AG10803 (cell line): ENCODE results near the gene RPTOR.

ENCODE experiments used
- DNase-seq: peaks from one replicate; pipeline ENCODE4 v3.0.0; 2010; ENCODE audit warnings: low read depth
- H3K4me3 ChIP-seq: 2 replicates; pipeline ENCODE4 v1.5.1; 2011; ENCODE audit warnings: mild to moderate bottlenecking, low read length, control low read depth
- TF ChIP-seq, protein P1 (sequence below): conservative IDR thresholded peaks from 2 replicates; pipeline ENCODE4 v1.5.1; 2011; ENCODE audit warnings: mild to moderate bottlenecking, low read length, control low read depth, inconsistent platforms

Gene RPTOR

DNA sequence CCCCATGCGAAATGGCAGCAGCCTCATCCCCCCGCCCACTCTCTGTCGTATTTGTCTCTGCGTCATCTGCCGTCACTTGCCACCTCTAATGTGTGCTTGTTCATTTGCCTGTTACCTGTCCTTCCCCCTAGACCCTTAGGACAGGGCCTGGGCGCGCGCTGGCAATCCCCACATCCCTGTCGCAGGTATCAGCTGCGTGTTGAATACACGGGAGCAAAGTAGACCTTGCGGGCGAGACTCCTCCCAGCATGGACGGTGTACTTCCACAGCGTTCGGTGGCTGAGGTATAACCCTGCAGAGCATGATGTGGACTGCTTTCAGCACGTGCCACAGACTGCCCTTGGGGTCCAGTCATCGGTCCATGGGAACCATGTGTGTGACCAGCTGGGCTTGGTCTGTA is 276.9 kb downstream of the RPTOR start:
- H3K4me3 ChIP-seq: no peak overlapping the region
- TF ChIP-seq, protein P1, sequence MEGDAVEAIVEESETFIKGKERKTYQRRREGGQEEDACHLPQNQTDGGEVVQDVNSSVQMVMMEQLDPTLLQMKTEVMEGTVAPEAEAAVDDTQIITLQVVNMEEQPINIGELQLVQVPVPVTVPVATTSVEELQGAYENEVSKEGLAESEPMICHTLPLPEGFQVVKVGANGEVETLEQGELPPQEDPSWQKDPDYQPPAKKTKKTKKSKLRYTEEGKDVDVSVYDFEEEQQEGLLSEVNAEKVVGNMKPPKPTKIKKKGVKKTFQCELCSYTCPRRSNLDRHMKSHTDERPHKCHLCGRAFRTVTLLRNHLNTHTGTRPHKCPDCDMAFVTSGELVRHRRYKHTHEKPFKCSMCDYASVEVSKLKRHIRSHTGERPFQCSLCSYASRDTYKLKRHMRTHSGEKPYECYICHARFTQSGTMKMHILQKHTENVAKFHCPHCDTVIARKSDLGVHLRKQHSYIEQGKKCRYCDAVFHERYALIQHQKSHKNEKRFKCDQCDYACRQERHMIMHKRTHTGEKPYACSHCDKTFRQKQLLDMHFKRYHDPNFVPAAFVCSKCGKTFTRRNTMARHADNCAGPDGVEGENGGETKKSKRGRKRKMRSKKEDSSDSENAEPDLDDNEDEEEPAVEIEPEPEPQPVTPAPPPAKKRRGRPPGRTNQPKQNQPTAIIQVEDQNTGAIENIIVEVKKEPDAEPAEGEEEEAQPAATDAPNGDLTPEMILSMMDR: no peak
- DNase-seq: no peak

DNA sequence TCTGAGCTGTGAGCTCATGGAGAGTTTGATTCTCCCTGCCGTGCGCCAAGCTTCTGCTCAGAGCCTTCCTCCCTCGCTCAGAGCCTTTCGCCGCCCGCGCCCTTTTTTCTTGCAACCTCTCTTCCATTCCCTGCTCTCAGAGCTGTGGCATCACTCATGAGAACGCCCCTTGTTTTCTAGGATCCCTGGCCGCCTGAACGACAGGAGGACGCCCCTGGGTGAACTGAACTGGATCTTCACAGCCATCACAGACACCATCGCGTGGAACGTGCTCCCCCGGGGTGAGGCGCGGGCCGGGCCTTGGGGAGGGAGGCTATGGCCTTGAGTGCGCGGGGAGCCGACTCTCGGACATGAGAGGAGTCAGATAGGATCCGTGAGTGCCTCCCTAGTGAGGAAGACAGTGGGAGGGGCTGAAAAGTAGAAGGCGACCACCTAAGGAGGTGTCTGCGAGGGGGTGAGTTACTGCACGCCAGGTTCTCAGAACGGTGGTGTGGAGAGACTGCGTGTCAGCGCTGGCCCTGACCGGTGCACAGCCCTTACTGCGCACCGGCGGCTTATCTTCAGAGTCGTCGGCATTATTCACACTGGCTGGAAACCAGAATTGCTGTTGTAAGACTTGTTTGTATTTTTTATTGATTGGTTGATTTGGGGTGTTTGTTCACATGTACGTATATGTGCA is 277.5 kb downstream of the RPTOR start:
- DNase-seq: no peak
- no peak overlapping the region for H3K4me3 ChIP-seq
- TF ChIP-seq, protein P1: no peak

DNA sequence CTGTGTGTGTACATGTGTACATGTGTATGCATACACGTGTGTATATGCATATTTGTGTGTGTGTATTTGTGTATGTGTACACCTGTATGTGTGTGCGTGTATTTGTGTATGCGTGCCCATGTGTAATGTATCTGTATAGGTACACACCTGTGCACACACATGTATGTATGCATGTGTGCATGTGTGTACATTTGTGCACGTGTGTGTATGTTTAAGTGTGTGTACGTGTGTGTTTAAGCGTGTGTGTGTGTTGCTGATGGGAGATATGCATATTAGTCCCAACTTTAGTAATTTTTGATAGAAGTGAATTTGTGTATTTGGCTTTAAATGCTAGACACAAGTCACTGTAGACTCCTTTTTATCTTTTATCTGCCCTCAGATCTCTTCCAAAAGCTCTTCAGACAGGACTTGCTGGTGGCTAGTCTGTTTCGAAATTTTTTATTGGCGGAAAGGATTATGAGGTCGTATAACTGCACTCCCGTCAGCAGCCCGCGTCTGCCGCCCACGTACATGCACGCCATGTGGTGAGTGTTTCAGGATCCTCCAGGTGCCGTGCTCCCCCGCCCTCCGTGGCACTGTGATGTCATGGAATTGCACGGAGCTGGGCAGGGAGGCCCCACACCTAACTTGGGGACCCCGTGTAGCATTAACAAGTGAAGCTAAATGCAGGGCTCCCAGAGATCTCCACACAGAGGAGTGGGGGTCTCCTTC is 278.2 kb downstream of the RPTOR start:
- no peak overlapping the region for H3K4me3 ChIP-seq
- TF ChIP-seq, protein P1: no peak
- DNase-seq: no peak

DNA sequence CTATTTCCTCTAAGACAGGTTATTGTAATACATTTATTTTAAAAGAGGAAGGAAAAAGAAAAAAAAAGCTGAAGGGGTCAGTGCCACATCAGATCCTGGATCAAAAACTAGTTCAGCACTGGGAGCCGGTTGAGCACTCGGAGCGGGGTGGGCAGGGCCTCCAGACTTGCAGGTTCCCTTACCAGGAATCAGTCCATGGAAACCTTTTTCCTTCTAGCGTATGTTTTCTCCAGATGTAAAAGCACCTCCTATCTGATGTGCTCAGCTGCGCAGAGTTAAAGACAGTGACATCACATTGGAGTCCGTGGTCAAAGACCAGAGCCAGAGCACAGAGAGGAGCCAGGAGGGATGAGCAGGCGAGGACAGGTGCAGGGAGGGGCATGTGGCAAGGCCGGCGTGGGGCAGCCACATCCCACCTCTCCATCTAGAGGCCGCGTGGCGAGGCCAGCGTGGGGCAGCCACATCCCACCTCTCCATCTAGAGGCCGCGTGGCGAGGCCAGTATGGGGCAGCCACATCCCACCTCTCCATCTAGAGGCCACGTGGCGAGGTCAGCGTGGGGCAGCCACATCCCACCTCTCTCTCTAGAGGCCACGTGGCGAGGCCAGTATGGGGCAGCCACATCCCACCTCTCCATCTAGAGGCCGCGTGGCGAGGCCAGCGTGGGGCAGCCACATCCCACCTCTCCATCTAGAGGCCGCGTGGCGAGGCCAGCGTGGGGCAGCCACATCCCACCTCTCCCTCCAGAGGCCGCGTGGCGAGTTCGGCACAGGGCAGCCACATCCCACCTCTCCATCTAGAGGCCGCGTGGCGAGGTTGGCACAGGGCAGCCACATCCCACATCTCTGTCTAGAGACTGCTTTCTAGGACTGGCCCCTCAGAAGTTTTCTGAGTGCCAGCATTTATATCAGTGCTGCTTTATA is 280.2 kb downstream of the RPTOR start:
- H3K4me3 ChIP-seq: no peak overlapping the region
- DNase-seq: no peak
- TF ChIP-seq, protein P1: no peak

DNA sequence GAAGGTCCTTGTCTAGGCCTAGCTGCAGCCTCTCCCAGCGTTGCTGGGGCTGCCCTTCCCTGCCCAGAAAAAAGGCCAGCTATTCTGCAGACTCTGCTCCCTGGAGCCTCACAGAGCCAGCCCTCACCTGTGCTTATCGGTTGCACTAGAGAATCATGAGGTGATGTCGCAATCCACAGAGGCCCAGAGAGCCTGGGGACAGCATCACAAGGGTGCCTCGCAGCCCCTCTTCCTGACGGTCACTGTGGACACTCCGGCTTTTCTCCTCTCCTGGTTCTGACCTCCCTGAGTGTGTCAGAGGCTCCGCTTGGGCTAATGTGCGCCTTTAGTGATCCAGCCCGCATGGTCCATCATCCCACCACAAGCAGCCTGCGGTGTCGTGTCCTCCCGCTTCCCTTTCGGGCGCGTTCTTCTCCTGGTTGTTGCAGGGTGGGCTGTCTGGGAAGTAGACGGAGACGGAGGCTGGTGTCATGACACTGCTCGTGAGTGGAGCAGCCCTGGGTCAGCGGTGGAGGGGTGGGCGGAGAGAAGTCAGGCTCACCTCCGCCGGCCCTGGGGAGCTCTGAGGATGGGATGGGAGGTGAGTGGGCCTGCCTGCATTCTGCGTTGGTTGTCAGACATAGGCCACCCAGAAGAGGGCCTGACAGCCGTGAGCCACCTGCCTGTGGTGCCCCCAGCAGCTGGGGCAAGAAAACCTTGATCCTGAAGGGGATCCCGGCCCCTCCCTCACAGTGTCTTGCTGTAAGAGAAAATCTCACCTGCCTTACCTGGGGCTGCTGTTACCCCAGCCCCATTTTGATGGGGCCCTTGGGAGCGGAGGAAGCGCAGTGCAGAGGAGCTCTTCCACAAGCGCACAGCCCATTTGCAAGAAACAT is 281.1 kb downstream of the RPTOR start:
- TF ChIP-seq, protein P1: no peak
- no peak overlapping the region for H3K4me3 ChIP-seq
- no peak for DNase-seq

DNA sequence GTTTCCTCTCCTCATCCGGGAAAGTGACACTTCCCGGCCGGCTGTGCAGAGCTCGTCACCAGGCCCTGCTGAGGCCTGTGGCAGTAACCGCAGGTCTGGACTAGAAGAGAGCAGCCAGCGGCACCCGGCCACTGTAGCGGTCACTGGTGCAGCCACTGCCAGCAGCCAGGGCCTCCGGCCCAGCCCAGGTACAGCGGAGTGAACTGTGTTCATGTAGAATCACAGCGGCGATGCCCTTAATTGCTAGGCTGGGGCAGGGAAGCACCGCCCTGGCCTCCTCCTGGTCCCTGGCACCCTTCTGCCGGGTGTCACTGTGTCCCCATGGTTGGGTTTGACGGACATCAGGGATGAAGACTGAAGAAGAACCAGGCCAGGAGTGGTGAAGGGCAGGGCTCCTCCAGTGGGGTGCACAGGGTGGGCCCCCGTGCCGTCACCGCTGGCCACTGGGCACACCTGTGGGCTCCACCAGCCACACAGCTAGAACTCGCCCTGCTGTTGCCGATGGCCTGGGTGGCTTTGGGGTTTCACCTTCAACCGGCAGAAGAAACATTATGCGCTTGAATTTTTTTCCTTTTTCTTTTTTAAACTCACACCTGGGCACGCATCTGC is 281.8 kb downstream of the RPTOR start:
- TF ChIP-seq, protein P1: no peak
- no peak for DNase-seq
- H3K4me3 ChIP-seq: no peak overlapping the region
